GM12891 (cell line): ENCODE data around the gene SND1.

ENCODE experiments used
- POLR2A ChIP-seq: IDR thresholded peaks from 2 replicates; pipeline ENCODE4 v1.6.1; 2011; ENCODE audit warnings: low read depth, low read length, control low read depth
- SPI1 ChIP-seq: IDR thresholded peaks from 2 replicates; pipeline ENCODE4 v1.6.1; 2011; ENCODE audit warnings: low read depth, low read length, control low read depth
- TAF1 ChIP-seq: IDR thresholded peaks from 2 replicates; pipeline ENCODE4 v1.6.1; 2011; ENCODE audit warnings: low read depth, low read length, control low read depth

DNA sequence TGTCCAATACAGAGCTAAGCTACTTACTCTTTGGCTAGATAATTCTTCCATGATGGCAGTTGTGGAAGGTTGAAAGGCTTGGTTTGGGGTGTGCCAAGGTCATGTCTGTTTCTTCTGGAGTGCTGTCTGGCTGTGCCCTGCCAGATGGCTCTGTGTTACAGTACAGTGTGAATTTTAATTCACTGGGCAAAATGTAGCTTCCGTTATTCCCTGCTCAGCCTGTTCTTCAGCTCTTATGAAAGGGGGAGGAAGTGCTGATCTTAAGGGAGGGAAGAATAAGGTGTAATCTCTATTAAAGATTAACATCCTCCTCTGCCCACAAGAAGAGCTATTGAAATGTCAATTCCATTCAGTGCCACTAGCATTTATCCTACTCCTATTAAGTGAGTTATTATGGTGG lies 52.2 kb downstream of the SND1 start:
- no peak for TF ChIP-seq SPI1
- TF ChIP-seq POLR2A = no peak
- TF ChIP-seq TAF1 = no peak
